ENCODE measurements around the gene SEC31B.
A peak's percentile ranks its signal among the peaks of the same experiment; 100 is the strongest.

SEC31B gene

GRCh38 chr10:100510533-100511308, 8.9 kb downstream of the SEC31B start:
- TF ChIP-seq, protein P1, sequence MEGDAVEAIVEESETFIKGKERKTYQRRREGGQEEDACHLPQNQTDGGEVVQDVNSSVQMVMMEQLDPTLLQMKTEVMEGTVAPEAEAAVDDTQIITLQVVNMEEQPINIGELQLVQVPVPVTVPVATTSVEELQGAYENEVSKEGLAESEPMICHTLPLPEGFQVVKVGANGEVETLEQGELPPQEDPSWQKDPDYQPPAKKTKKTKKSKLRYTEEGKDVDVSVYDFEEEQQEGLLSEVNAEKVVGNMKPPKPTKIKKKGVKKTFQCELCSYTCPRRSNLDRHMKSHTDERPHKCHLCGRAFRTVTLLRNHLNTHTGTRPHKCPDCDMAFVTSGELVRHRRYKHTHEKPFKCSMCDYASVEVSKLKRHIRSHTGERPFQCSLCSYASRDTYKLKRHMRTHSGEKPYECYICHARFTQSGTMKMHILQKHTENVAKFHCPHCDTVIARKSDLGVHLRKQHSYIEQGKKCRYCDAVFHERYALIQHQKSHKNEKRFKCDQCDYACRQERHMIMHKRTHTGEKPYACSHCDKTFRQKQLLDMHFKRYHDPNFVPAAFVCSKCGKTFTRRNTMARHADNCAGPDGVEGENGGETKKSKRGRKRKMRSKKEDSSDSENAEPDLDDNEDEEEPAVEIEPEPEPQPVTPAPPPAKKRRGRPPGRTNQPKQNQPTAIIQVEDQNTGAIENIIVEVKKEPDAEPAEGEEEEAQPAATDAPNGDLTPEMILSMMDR (IDR thresholded peaks at IDR 0.05; ENCODE audit: low read length, missing control alignments), result no peak
- no peak for DNase-seq (ENCODE audit: low read depth)
- no peak overlapping the region for H3K4me3 ChIP-seq (replicated peaks; ENCODE audit: low read depth, low read length)

GRCh38 chr10:100509241-100509840, 10.3 kb downstream of the SEC31B start:
- no peak overlapping the region for H3K4me3 ChIP-seq (replicated peaks; ENCODE audit: low read depth, low read length)
- DNase-seq (ENCODE audit: low read depth), result peak; percentile 29
- TF ChIP-seq, protein P1 (IDR thresholded peaks at IDR 0.05; ENCODE audit: low read length, missing control alignments), result no peak

DNA sequence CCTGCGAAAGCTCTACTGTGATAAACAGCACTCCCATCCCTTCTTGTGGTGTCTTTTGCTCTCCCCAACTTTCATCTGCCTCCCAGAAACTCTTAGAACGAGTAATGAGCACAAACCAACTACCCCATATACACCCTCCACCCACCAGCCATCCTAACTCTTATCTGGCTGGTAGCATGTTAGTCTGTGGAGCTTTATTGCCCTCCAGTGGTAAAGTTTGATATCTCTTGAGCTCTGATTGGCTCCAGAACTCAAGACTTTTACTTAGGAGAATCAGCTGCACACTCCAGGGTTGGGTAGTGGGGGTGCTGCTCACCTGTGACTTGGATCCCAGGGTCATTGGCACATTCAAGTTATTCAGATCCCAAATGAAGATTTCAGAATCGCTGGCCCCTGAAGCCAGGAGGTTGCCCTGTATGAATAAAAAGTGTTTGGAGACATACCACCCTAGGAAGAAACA, 10.9 kb downstream of the SEC31B start:
- no peak overlapping the region for H3K4me3 ChIP-seq (replicated peaks; ENCODE audit: low read depth, low read length)
- peak; percentile 72 for DNase-seq (ENCODE audit: low read depth)
- TF ChIP-seq, protein P1 (IDR thresholded peaks at IDR 0.05; ENCODE audit: low read length, missing control alignments), result peak; percentile 67

DNA sequence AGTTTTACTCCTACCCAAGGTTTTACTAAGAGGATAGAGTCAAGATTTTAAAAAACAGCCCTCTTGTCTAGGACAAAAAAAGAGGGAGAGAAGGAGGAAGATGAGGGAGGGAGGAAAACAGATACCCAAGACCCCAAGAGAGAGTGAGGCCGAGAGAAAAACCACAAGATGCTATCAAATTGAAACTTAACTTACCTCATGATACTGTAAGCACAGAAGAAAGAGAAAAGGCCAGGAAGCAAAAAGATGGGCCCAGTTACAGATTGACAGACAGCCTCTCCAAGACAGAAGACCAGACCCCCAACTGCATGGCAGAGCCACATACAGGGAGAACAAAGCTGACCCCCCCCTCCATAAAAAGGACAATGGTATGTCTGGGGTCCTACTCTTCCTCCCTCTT, 11.4 kb downstream of the SEC31B start:
- no peak overlapping the region for H3K4me3 ChIP-seq (replicated peaks; ENCODE audit: low read depth, low read length)
- no peak for DNase-seq (ENCODE audit: low read depth)
- TF ChIP-seq, protein P1 (IDR thresholded peaks at IDR 0.05; ENCODE audit: low read length, missing control alignments), result no peak

GRCh38 chr10:100507357-100507732, 12.3 kb downstream of the SEC31B start:
- DNase-seq (ENCODE audit: low read depth), result no peak
- H3K4me3 ChIP-seq (replicated peaks; ENCODE audit: low read depth, low read length), result no peak overlapping the region
- TF ChIP-seq, protein P1 (IDR thresholded peaks at IDR 0.05; ENCODE audit: low read length, missing control alignments), result no peak

DNA sequence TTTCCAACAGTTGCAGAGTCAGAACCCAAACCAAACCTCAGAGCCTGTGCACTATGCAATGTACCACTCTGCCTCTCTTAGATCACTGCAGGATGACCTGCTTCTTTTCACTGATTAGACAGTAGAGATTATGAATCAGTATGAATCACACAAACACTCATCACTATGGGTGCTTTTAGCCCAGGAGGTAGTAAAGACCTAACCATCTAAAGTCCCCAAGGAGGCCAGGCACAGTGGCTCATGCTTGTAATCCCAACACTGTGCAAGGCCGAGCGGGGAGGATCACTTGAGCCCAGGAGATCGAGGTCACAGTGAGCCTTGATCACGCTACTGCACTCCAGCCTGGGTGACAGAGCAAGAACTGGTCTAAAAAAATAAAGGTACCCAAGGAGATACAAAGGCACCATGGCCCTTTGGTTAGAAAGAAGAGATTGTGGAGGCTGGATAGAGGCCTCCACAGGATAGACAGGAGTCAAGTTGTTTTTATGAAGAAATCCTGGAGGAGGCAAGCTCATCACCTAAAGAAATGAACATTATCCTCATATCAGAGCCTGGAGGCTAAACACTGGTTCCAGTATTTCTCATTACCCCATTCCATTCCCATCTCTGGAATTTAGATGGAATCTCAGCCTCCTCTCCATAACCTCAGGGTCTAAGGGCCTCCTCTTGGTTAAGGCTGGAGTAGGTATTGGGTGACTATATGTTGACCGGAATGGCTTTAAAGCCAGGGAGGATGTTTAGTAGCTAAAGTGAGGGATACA, 12.9 kb downstream of the SEC31B start:
- no peak overlapping the region for H3K4me3 ChIP-seq (replicated peaks; ENCODE audit: low read depth, low read length)
- TF ChIP-seq, protein P1 (IDR thresholded peaks at IDR 0.05; ENCODE audit: low read length, missing control alignments), result no peak
- no peak for DNase-seq (ENCODE audit: low read depth)

Data from fibroblast of pulmonary artery (primary cell).